ENCODE data around the gene FADS2.

FADS2 gene

DNA sequence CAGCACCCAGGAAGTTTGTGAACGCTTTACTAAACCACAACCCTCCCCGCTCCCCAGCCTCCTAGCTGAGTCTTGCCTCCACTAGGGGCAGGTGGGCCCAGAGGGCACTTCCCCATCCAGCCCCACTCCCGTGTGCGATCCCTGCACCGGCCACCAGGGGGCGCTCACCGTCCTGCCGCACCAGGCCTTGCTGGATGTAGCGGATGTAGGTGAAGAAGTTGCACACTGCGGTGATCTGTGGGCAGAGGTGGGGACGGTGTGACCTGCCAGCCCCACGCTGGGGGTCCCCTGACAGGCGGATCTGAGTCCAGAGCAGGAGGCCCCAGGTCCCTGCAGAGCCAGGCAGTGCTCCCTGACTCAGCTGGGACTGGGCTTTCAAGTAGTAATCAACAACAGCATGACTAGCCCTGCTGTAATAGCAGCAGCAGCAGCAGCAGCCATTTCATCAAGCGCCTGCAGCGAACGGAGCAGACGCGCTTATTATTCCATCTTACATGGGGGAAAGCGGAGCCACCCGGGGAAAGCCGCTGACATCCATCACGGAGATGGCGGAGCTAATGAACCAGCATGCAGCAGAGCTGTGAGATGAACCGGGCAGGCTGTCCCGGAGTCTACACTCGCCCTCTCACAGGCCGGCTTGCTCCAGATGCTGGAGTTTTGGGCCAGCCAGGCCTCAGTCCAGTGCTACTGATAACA, 71.2 kb downstream of the FADS2 start:
- no peak for DNase-seq (ENCODE audit: low read depth, low spot score)
- no peak overlapping the region for H3K27ac ChIP-seq

DNA sequence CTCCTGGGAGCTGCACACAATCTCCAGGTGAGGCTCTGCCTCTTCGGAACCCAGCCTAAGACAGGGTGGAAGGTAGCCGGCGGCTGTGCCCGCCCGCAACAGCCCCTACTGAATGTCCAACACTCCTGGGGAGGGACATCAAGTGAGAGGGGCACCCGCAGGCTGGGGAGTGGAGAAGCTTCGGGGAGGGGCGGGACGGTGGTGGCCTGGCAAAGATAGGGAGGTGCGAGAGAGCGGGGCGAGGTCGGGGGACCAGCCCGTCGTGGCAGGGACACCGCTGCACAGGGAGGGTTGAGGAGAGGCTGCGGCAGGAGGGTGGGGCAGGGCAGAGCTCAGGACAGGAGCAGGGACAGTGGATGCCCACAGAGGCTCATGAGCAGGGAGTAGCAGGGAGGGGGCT, 72.2 kb downstream of the FADS2 start:
- no peak overlapping the region for H3K27ac ChIP-seq
- DNase-seq (ENCODE audit: low read depth, low spot score), result no peak

DNA sequence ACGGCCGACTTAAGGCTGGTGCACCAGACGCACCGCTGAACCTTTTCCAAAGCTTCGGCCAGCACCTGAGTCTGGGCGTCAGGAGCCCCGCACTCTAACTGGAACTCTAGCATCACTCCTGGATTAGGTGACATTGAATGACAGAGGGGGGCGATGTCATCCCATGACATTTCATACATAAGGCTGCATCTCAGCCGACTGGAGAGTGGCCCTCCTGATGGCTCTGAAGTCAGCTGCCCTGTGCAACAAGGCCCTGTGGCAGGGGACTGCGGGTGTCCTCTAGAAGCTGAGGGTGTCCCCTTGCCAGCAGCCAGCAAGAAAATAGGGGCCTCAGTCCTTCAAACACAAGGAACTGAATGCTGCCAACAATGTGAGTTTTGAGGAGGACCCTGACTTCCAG, 73.3 kb downstream of the FADS2 start:
- DNase-seq (ENCODE audit: low read depth, low spot score), result no peak
- no peak overlapping the region for H3K27ac ChIP-seq

DNA sequence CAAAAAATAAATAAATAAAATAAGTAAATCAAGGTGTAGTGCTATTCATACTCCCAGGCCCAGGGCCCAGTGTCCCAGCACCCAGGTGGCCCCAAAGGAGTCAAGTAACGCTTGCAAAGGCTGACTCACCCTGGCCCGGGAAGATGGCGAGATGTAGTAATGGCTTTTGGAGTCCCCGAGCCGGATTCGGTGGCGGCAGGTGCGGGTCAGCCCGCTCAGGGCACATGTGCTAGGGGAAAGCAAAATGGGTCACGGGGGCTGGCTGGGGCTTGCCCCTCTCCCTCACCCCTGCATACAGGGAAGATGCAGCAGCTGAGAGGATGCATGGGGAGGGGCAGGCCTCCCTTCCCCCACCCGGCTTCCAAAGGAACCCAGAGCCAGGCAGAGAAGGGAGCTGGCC, 74.2 kb downstream of the FADS2 start:
- DNase-seq (ENCODE audit: low read depth, low spot score), result no peak
- no peak overlapping the region for H3K27ac ChIP-seq

DNA sequence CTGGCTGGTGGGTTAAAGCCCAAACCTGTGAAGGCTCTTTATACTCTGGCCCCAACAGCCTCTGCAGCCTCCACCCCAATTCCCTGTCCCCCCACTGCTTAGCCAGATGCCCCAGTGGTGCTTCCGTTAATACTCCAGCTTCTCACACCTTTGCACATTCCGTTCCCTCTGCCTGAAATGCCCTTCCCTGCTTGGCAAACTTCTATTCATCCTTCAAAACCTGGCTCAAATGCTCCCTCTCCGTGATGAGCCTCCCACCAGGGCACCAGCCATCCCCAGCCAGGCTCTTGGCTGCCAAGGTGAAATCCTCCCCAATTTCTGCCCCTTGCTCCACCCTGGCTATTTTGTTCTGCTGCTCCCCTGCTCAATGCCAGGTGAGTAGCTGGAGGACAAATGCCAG, 75.7 kb downstream of the FADS2 start:
- H3K27ac ChIP-seq, result no peak overlapping the region
- no peak for DNase-seq (ENCODE audit: low read depth, low spot score)

DNA sequence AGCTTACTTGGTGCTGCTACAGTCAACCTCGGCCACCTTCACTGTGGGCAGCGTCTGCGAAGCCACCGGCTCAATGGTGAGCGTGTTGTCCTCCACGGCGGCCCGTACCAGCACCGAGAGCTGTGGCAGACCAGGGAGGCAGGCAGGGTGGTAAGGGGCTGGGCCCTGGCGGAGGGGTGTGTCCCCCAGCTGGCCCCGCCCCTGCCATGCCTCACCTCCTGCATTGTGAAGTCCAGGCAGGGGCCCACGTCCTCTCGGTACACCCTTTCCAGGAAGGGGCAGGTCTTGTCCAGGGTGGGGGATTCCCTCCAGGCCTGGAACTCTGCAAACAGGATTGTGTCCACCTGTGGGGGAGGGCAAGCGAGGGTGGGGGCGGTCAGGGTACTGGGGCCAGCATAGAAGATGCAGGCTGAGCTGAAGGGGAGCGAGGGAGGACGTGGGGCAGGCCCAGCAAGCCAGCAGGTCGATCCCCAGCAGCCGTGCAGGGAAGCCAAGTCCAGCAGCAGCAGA, 76.5 kb downstream of the FADS2 start:
- H3K27ac ChIP-seq, result no peak overlapping the region
- DNase-seq (ENCODE audit: low read depth, low spot score), result no peak

DNA sequence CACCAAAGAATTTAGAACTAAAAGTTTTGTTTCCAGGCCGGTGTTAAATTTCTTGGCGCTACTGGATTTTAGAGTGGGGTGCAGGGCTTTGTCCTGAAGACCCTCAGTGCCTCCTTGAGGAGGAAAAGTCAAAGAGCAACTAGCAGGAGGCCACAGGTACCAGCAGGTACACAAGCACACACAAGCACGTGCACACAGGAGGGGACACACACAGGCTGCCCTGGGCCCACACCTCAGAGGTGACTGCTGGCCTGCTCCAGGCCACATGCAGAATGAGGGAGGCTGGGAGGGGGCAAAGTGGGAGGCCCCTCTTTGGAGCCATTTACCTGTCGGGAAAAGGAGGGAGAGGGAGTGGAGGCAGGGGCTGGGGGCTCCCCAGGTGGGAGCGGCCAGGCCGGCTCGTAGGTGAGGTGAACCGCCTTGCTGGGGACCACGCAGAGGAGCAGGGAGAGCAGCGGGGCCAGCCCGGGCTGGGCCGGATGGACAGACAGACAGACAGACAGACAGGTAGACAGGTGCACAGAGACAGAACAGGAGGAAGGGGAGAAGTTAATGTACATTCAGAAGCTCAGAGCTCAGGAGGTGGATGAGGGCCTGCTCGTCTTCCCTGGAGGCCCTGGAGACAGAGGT, 77.1 kb downstream of the FADS2 start:
- no peak overlapping the region for H3K27ac ChIP-seq

DNA sequence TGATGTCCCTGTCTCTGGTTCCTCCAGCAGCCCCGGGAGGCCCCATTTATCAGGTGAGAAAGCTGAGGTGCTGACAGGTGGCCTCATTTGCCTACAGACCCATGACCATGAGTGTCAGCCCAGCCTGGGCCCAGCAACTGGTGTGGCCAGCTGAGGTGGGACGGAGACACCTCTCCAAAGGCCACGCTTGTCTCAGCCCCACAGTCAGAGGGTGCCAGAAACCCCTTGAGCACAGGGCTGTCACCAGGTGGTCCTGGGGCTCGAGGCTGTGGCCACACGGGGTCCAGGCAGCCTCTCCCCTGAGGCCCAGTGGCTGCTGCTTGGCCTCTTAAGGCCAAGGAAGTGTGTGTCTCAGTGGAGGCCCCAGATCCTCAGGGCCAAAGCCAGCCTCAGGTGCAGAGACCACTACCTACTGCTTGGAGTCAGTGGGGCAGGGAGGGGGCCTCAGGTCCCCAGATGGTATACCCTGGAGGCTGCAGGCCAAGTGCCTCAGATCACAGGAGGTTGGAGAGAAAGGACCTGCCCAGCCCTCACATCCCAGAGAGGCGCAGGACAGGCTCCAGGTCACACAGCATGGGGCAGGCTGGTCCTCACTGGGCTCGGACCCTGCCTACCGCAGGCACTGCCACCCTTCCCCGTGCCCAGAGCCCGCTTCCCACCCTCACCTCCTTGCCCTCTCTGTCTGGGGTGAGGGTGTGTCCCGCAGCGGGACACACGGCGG, 77.9 kb downstream of the FADS2 start:
- DNase-seq (ENCODE audit: low read depth, low spot score), result no peak
- H3K27ac ChIP-seq, result no peak overlapping the region

More for the DNA sequence above, 77.1 kb downstream of the FADS2 start:
- no peak for DNase-seq (ENCODE audit: low read depth, low spot score)

DNA sequence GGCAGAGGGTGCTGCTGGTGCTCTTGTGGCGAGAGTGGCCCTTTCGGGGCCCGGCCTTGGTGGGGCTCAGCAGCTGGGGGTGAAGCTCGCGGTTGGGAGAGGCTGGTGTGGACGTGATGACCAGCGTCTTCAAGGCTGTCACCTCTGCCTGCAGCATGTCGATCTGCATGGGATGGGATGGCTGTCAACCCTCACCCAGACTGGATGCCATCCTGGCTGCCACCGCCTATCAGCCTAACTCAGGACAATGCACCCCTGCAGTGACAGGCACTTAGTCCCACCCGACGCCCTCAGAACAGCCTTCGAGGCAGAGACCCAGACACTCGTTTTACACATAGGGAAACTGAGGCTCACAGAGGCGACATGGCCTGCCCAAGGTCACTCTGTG, 78.4 kb downstream of the FADS2 start:
- DNase-seq (ENCODE audit: low read depth, low spot score), result no peak
- no peak overlapping the region for H3K27ac ChIP-seq

DNA sequence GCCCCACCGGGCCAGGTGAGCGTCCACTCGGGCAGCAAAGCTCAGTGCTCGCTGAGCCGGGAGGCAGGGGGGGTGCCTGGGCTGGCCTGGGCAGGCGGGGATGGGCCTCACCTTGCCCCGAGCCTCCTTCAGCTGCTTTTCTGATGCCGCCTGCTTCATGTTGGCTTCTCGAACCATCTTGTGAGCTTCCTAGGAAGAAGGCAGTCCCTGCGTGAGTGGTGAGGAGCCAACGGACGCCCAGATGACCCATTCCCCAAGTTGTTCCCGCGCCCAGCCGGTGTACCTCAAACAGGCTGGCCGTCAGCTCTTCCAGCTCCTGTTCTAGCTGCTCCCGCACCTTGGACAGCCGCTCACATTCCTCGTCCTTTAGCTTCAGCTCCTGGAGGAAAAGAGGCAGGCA, 79.2 kb downstream of the FADS2 start:
- DNase-seq (ENCODE audit: low read depth, low spot score), result no peak

DNA sequence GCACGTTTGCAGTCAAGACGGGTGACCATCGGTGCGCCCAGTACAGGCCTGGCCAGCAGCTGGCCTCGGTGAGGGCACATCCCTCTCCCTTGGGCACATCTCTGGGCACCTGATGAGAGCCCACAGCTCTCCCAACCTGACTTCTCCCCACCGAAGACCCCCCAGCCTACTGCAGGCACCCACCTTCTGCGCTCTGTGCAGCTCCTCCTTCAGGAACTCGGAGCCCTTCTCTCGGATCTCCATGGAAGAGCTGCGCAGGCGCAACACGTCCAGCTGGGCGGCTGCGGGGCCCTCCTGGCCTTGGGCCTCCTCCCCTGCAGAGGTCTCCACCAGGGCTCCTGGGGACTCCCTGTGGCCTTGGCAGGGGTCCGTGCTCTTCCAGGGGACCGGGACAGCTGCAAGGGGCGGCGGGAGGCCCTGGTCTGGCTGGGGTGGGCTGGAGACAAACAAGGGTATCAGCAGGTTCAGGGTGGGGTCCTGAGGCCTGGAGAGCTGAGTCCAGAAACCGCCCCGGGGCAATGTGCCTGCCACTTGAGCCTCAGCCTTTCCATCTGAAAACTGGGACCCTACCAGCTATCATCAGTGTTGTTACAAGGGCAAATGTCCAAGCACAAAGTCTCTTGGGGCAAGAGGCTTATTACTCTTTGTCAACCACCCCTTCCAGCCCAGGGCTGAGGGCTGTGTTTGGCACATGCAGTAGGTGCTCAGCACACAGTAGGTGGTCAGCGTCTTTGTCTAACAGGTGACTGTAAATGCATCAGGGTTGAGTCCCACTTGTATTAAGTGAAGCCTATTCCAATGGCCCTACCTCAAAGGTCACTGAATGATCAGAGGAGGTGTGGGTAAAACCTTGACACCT, 80.0 kb downstream of the FADS2 start:
- DNase-seq (ENCODE audit: low read depth, low spot score), result no peak
- H3K27ac ChIP-seq, result no peak overlapping the region

More for the DNA sequence above, 79.2 kb downstream of the FADS2 start:
- H3K27ac ChIP-seq, result no peak overlapping the region

DNA sequence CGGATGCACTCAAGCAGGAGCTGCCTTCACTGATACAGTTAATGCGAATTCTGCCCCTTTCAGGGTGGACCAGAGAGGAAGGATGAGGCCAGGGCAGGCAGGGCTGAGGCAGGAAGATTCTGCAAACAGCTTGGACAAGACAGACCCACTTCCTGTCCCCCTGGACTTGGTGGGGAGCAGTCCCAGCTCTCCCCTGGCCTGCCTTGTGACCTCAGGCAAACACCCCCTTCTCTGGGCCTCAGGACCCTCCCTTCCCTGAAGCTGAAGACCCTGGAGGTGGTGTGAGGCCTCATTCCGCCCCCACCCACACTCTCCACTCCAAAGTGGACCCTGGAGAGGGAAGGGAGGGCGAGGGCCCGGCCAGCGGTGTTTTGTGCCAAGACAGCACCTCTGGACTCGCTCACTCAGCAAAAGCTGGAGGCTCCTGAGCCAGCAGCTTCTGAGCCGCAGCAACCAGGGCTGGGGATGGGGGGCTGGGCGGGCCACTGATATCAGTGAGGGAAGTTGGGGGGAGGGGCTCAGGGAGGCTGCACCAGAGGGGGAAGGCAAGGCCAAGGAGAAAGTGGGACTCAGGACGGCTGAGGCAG, 80.7 kb downstream of the FADS2 start:
- DNase-seq (ENCODE audit: low read depth, low spot score), result no peak
- no peak overlapping the region for H3K27ac ChIP-seq

DNA sequence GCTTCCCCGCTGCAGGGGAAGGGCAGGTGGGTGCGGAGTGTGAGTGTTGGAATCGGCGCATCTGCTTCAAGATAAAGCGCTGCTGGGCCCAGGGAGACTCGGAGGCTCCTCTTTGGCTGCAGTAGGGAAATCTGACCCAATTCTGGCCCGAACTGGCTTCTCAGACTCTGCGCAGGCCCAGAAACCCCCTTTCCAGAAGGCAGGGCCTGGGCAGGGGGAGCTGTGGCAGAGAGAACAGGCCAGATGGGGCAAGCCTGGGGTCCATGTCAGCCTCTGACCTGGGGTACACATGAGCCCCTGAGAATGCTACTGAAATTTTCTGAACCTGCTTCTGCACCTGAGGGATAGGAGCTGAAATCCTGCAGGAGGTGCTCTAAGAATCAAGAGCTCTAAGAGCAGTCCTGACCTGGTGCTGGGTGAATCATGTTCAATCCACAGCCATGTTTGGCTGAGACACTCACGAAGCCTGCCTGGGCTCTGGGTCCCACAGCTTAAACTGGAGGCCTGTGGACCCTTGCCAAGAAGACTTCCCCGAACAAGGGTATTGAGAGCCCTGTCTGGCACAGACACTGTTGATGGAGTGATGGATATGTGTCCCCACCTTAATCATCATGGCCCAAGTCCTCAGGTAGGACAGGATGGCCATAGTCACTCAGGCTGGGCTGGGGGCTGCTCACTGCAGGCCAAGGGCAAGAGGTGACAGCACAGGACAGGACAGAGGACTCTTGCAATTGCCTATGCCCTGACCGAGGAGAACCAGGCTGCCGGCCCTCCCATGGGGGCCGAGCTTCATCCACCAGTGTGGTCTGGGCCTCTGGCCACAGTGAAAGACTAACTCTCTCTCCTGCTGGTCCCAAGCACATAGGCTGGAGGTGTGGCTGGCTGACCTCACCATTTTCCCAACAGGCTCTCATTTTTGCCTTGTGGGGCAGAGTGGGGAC, 82.4 kb downstream of the FADS2 start:
- no peak overlapping the region for H3K27ac ChIP-seq
- DNase-seq (ENCODE audit: low read depth, low spot score), result no peak

DNA sequence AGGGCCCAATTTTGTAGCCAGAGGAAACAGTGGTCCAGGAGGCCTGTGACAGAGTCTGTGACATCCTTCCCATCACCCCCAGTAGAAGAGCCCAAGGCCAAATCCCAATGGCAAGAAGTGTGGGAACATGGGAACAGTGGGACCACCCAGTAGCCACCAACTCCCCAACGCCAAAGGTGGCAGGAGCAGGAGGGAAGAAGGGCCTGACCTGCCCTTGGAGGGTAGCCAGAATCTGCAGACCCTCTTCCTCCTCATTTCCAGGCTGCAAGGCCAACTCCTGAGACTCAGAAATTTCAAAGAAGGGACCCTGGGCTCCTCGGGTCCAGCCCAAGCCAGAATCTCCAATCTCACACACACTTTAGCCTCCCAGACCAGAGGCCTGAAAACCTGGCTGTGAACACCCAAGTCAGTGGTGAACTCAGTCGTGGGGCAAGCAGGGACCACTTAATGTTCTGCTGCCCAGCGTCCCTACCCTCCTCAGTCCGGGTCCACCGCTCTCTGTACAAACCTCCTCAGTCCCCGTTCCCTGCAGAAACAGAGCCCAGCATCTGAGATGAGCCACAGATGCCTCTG, 83.1 kb downstream of the FADS2 start:
- H3K27ac ChIP-seq, result no peak overlapping the region
- no peak for DNase-seq (ENCODE audit: low read depth, low spot score)

DNA sequence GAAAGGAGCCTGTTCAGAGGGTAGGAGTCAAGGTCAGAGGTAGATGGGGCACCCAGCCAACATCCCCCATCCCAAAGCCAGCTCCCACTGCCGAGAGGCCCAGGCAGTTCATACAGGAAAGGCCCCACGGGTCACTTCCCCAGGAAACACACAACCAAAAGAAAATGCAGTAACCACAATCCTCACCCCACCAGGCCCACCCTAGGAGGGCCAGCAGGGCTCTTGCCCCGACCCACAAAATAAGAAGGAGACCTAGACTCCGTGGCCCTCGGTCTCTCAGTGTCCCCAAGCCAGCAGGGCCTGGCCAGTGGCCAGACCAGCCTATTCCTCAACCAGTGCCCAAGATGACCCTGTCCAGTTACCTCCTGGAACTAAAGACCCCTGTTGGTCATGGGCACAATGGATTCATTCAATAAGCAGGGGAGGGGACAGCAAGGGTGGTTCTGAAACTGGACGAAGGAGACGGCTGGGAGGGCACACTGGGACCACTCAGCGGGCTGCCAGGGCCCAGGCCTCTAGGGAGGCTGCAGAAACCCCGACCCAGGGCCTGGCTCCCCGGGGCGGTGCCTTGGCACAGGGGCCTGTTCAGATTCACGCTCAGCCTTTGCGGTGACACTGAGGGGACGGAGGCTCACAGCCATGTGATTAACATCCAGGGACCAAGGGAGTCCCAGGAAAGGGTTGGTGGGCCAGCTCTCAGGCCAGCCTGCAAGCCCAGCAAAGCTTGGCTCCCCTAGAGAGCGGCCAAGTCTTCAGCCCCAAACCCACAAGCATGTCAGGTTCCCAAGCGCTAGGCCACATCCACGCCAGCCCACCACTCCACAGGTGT, 83.8 kb downstream of the FADS2 start:
- no peak overlapping the region for H3K27ac ChIP-seq
- DNase-seq (ENCODE audit: low read depth, low spot score), result no peak

DNA sequence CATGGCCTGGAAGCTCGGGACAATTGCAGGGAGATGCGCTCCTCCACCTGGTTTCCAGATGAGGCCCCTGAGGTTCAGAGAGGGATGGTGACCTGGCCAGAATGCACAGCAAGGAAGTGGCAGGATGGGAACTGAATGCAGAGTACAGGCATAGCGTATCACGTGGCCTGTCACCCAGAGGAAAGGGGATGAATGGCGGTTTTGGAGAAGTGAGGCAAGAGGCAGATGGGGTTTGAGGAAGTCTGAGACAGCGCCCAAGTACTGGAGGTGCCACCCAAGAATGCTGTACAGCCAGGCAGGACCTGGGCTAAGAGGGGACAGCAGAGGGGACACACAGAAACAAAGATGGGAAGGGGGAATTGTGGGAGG, 84.4 kb downstream of the FADS2 start:
- H3K27ac ChIP-seq, result no peak overlapping the region
- no peak for DNase-seq (ENCODE audit: low read depth, low spot score)

DNA sequence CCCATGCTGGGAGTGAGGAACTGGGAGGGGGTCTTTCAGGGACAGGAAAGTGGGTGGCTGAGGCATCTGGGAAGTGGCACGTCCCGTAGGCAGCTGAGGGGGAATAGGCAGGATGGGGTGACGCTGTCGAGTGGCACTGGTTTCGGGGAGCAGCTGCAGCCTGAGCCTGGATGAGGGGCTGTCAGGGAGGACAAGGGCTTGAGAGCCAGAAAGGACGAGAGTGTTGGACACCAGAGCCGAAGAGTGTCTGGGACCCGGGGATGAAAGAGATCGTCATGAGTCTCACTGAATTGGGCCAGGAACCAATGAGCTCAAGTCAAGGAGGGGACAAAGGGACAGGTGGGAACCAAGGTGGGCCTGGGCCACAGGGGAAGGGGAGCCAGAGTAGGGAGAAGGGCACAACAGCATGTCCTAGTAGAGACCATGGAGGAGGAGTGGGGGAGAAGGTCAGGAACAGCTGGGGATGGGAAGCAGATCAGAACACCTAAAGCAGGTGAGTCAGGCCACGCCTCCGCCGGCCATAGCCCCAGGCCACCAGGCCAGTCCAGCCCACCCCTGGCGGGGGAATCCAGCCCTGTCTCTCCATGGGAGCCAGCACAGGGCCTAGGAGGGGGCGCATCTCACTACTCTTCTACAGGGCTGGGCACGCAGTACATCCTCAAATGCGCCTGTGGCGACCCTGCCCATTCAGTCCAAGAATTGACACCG, 85.0 kb downstream of the FADS2 start:
- no peak for DNase-seq (ENCODE audit: low read depth, low spot score)
- H3K27ac ChIP-seq, result no peak overlapping the region

Data from epithelial cell of prostate (primary cell).